GM12872 (cell line): ENCODE measurements around the gene PCED1B.

ENCODE experiments used
- TF ChIP-seq, protein P1 (sequence below): IDR thresholded peaks from 3 replicates; pipeline ENCODE4 v1.5.1; 2011; ENCODE audit warnings: low read depth, mild to moderate bottlenecking, low read length, moderate library complexity; ENCODE audit not compliant: insufficient read depth

The PCED1B gene

GRCh38 chr12:47091009-47091408 lies 11.6 kb downstream of the PCED1B start:
- TF ChIP-seq, protein P1, sequence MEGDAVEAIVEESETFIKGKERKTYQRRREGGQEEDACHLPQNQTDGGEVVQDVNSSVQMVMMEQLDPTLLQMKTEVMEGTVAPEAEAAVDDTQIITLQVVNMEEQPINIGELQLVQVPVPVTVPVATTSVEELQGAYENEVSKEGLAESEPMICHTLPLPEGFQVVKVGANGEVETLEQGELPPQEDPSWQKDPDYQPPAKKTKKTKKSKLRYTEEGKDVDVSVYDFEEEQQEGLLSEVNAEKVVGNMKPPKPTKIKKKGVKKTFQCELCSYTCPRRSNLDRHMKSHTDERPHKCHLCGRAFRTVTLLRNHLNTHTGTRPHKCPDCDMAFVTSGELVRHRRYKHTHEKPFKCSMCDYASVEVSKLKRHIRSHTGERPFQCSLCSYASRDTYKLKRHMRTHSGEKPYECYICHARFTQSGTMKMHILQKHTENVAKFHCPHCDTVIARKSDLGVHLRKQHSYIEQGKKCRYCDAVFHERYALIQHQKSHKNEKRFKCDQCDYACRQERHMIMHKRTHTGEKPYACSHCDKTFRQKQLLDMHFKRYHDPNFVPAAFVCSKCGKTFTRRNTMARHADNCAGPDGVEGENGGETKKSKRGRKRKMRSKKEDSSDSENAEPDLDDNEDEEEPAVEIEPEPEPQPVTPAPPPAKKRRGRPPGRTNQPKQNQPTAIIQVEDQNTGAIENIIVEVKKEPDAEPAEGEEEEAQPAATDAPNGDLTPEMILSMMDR = no peak

DNA sequence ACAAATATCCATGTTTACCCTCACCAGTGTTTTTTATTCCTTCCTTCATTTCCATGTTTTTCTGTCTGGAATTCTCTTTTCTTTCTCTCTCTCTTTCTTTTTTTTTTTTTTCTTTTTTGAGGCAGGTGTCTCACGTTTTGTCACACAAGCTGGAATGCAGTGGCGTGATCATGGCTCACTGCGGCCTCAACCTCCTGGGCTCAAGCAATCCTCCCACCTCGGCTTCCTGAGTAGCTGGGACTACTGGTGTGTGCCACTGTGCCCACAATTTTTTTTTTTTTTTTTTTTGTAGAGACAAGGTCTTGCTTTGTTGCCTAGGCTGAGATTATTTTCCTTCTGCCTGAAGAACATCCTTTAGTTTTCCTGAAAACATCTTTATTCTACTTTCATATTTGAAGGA lies 15.4 kb downstream of the PCED1B start:
- TF ChIP-seq, protein P1 = no peak

DNA sequence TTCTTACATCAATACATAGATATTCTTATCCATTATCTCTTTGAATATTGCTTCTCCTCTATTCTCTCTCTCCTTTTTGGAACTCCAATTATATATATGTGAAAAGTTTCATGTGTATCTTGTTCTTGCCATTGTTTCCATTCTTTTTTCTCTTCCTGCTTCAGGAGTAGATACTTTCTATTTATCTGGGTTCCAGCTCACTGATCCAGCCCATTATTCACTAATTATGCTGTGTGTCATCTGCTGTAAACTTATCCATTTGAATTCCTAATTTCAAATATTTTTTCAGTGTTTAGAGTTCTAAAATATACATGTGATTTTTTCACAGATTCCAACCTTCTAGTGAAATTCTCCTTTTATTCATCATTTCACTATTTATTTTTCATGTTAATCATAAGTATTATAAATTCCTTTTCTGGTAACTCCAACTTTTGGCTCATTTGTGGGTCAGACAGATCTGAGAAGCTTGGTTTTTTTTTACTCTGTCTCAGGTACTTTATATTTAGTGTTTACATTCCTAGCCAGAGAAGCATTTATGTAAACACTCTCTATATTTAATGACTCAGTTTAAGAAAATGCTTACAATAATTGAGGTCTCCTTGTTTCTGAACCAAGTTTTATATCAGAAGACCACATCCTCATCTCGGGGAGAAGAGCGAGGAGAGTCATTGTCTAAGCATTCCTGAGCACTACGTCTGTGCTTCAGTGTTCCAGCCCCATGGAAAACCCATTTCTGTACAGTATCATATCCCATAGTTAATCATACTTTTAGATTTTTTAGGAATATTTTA lies 16.2 kb downstream of the PCED1B start:
- TF ChIP-seq, protein P1 = no peak

- TF ChIP-seq, protein P1 = no peak
These were observed 18.0 kb downstream of the PCED1B start for GRCh38 chr12:47097276-47097896.

GRCh38 chr12:47098099-47098498 lies 18.7 kb downstream of the PCED1B start:
- TF ChIP-seq, protein P1 = no peak

GRCh38 chr12:47099610-47100009 lies 20.2 kb downstream of the PCED1B start:
- TF ChIP-seq, protein P1 = no peak

DNA sequence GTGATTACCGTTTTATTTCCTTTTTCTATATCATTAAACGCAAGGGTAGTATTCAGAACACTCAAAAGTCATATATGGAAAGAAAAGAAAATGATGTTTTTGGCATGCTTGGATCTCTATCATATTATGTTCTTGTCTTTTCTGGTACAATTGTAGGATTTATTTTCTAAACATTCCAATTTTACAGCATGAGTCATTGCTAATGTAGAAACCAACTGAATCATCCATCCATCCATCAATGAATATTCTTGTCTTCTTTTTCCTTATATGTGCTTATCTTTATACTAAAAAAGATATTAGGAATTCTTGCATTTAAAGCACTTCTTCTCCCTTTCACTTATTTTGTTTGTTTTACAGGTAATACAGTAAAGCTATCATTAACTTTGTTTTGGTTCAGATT lies 20.7 kb downstream of the PCED1B start:
- TF ChIP-seq, protein P1 = no peak
